ACC112 (cell line): ENCODE results near the gene CLNK.
A peak's percentile ranks its signal among the peaks of the same experiment; 100 is the strongest.

Experiments
- H2AFZ ChIP-seq: fragments of 200-600 bp; sonication (generic); one replicate; pipeline ENCODE4 v1.6.0; 2017; ENCODE audit warnings: antibody characterized with exemption, low read length; ENCODE audit not compliant: unreplicated experiment
- H3K27ac ChIP-seq: fragments of 200-600 bp; sonication (generic); 2 replicates; pipeline ENCODE4 v1.5.1; 2014; ENCODE audit warnings: low read depth, mild to moderate bottlenecking, antibody characterized with exemption, low read length, moderate library complexity
- H3K27me3 ChIP-seq: fragments of 200-600 bp; sonication (generic); 2 replicates; pipeline ENCODE4 v1.6.1; 2014; ENCODE audit warnings: mild to moderate bottlenecking, antibody characterized with exemption, low read length, moderate library complexity, mixed read lengths; ENCODE audit not compliant: insufficient read depth
- H3K36me3 ChIP-seq: fragments of 200-600 bp; sonication (generic); 2 replicates; pipeline ENCODE4 v1.6.1; 2016; ENCODE audit warnings: mild to moderate bottlenecking, antibody characterized with exemption, low read length, moderate library complexity, mixed read lengths; ENCODE audit not compliant: insufficient read depth
- H3K4me1 ChIP-seq: fragments of 200-600 bp; sonication (generic); one replicate; pipeline ENCODE4 v1.6.1; 2016; ENCODE audit warnings: low read length, mixed read lengths; ENCODE audit not compliant: insufficient read depth, unreplicated experiment, control insufficient read depth
- H3K4me3 ChIP-seq: fragments of 200-600 bp; sonication (generic); 2 replicates; pipeline ENCODE4 v1.5.1; 2014; ENCODE audit warnings: mild to moderate bottlenecking, low read depth, low read length
- H3K79me2 ChIP-seq: fragments of 200-600 bp; sonication (generic); one replicate; pipeline ENCODE4 v1.6.0; 2016; ENCODE audit warnings: low read length; ENCODE audit not compliant: control insufficient read depth, unreplicated experiment, insufficient read depth

CLNK gene

GRCh38 chr4:10459305-10459704, 225.3 kb downstream of the CLNK start:
- Histone ChIP-seq H3K27ac (no peak overlapping the region), H3K27me3 (peaks cover 20% of the 10 kb centered on the region), H3K4me3 (no peak overlapping the region), H3K4me1 (peaks cover 5% of the 10 kb centered on the region), H3K36me3 (peaks cover 5% of the 10 kb centered on the region; the same call in 1 of the 2 replicates), H2AFZ (no peak overlapping the region), H3K79me2 (peaks cover 23% of the 10 kb centered on the region)

GRCh38 chr4:10458177-10458576, 226.4 kb downstream of the CLNK start:
- Histone ChIP-seq H3K4me1 (peaks cover 5% of the 10 kb centered on the region), H3K27me3 (peaks cover 20% of the 10 kb centered on the region), H3K36me3 (peaks cover 11% of the 10 kb centered on the region), H2AFZ (no peak overlapping the region), H3K79me2 (peaks cover 31% of the 10 kb centered on the region), H3K27ac (no peak overlapping the region), H3K4me3 (no peak overlapping the region; the same call in 1 of the 2 replicates)

GRCh38 chr4:10457255-10457801, 227.2 kb downstream of the CLNK start, which contains the start of gene ZNF518B:
Gene ZNF518B, minus strand, starts transcription at chr4:10457426. Its CDS starts 11,098 bp downstream, at chr4:10446328.
- Histone ChIP-seq H3K4me1 (peaks cover 5% of the 10 kb centered on the region), H3K79me2 (peaks cover 38% of the 10 kb centered on the region), H2AFZ (peak within 1 kb of the TSS; percentile 99), H3K27me3 (peaks cover 16% of the 10 kb centered on the region), H3K27ac (peak within 1 kb of the TSS; percentile 66), H3K36me3 (peaks cover 20% of the 10 kb centered on the region), H3K4me3 (peak within 1 kb of the TSS; percentile 93)

GRCh38 chr4:10456595-10457254, 227.8 kb downstream of the CLNK start:
- Histone ChIP-seq H3K27me3 (peaks cover 10% of the 10 kb centered on the region), H3K36me3 (peaks cover 26% of the 10 kb centered on the region), H3K4me1 (peaks cover 5% of the 10 kb centered on the region), H3K4me3 (peak overlapping the region; percentile 93), H3K27ac (peak overlapping the region; percentile 66), H2AFZ (peak overlapping the region; percentile 99), H3K79me2 (peaks cover 44% of the 10 kb centered on the region)

GRCh38 chr4:10456260-10456594, 228.3 kb downstream of the CLNK start:
- Histone ChIP-seq H3K4me3 (peak overlapping the region; percentile 93), H3K27ac (peak overlapping the region; percentile 66), H3K4me1 (peaks cover 5% of the 10 kb centered on the region), H3K79me2 (peaks cover 49% of the 10 kb centered on the region), H2AFZ (peak overlapping the region; percentile 99), H3K36me3 (peaks cover 30% of the 10 kb centered on the region), H3K27me3 (peaks cover 6% of the 10 kb centered on the region; the same call in 1 of the 2 replicates)

GRCh38 chr4:10455133-10455532, 229.4 kb downstream of the CLNK start:
- H3K4me3 ChIP-seq, result no peak overlapping the region
- no peak overlapping the region for H2AFZ ChIP-seq
- H3K27ac ChIP-seq, result no peak overlapping the region
- H3K27me3 ChIP-seq, result no peaks in the 10 kb centered on the region
- peaks cover 52% of the 10 kb centered on the region for H3K79me2 ChIP-seq
- H3K4me1 ChIP-seq, result peaks cover 5% of the 10 kb centered on the region
- H3K36me3 ChIP-seq, result peaks cover 41% of the 10 kb centered on the region

- no peaks in the 10 kb centered on the region for H3K27me3 ChIP-seq
Observed at GRCh38 chr4:10454726-10455125, 229.8 kb downstream of the CLNK start.

GRCh38 chr4:10454121-10454520, 230.4 kb downstream of the CLNK start:
- no peak overlapping the region for H3K27ac ChIP-seq
- peaks cover 5% of the 10 kb centered on the region for H3K4me1 ChIP-seq
- H2AFZ ChIP-seq, result no peak overlapping the region
- H3K36me3 ChIP-seq, result peaks cover 49% of the 10 kb centered on the region
- peaks cover 57% of the 10 kb centered on the region for H3K79me2 ChIP-seq
- no peaks in the 10 kb centered on the region for H3K27me3 ChIP-seq
- no peak overlapping the region for H3K4me3 ChIP-seq

More at GRCh38 chr4:10454726-10455125, 229.8 kb downstream of the CLNK start:
- peaks cover 5% of the 10 kb centered on the region for H3K4me1 ChIP-seq
- H3K79me2 ChIP-seq, result peaks cover 53% of the 10 kb centered on the region
- no peak overlapping the region for H3K27ac ChIP-seq
- H3K36me3 ChIP-seq, result peaks cover 45% of the 10 kb centered on the region
- H3K4me3 ChIP-seq, result no peak overlapping the region
- no peak overlapping the region for H2AFZ ChIP-seq

GRCh38 chr4:10448991-10449390, 235.6 kb downstream of the CLNK start:
- Histone ChIP-seq H3K27me3 (no peaks in the 10 kb centered on the region), H3K79me2 (peaks cover 38% of the 10 kb centered on the region), H3K36me3 (peaks cover 84% of the 10 kb centered on the region), H3K4me1 (no peaks in the 10 kb centered on the region), H2AFZ (no peak overlapping the region), H3K4me3 (no peak overlapping the region), H3K27ac (no peak overlapping the region)

- Histone ChIP-seq H3K4me3 (no peak overlapping the region), H3K36me3 (peaks cover 43% of the 10 kb centered on the region), H3K79me2 (peaks cover 2% of the 10 kb centered on the region), H3K4me1 (no peaks in the 10 kb centered on the region), H2AFZ (no peak overlapping the region), H3K27ac (no peak overlapping the region), H3K27me3 (no peaks in the 10 kb centered on the region)
Observed at GRCh38 chr4:10442976-10443375, 241.6 kb downstream of the CLNK start.

GRCh38 chr4:10441512-10441911, 243.1 kb downstream of the CLNK start:
- H3K4me3 ChIP-seq, result no peak overlapping the region

More at GRCh38 chr4:10441512-10441911, 243.1 kb downstream of the CLNK start:
- Histone ChIP-seq H3K36me3 (peaks cover 33% of the 10 kb centered on the region), H3K27ac (no peak overlapping the region), H2AFZ (no peak overlapping the region), H3K4me1 (no peaks in the 10 kb centered on the region), H3K27me3 (no peaks in the 10 kb centered on the region), H3K79me2 (no peaks in the 10 kb centered on the region)
